Activated T-cell treated with anti-CD3 and anti-CD28 coated beads, Interleukin-2, amount 50 U/mL, for 4 hours (primary cell): Measurements from ENCODE around the gene ARHGEF4. TPM values are rescaled to one million over a fixed set of nuclear protein-coding genes. Genes with fewer than 3 reads are reported as not detected.
A peak's percentile ranks its signal among the peaks of the same experiment; 100 is the strongest.

Source experiments
- ATAC-seq, 2 donors: fragments of 200-7000 bp; cut with Tn5 transposase; one replicate each; pipeline ENCODE4 v1.10.0; 2021
- DNase-seq: peaks from one replicate; pipeline ENCODE4 v3.0.0-alpha.2; 2020
- H3K27me3 Mint-ChIP-seq: one replicate; pipeline ENCODE4 v1.8.0; 2021; ENCODE audit warnings: low read depth, mixed read lengths
- H3K36me3 Mint-ChIP-seq: one replicate; pipeline ENCODE4 v1.8.0; 2022; ENCODE audit warnings: mixed read lengths; ENCODE audit not compliant: insufficient read depth
- H3K4me1 Mint-ChIP-seq: one replicate; pipeline ENCODE4 v1.8.0; 2021; ENCODE audit warnings: low read depth, mixed read lengths
- H3K4me3 Mint-ChIP-seq: one replicate; pipeline ENCODE4 v1.8.0; 2021; ENCODE audit warnings: mild to moderate bottlenecking, moderate library complexity, mixed read lengths
- H3K9me3 Mint-ChIP-seq: one replicate; pipeline ENCODE4 v1.8.0; 2021; ENCODE audit warnings: mixed read lengths
- total RNA-seq, 3 donors: library from RNA; stranded (reverse); gene quantifications; one replicate each; pipeline ENCODE4 v1.2.1, GENCODE V29; 2021

ARHGEF4 gene
- total RNA-seq, 3 donors from 2014 or later = 0.43 to 0.84 (median 0.58) TPM

- Mint-ChIP-seq H3K36me3 (no peaks in the 10 kb centered on the region), H3K4me3 (peak overlapping the region; percentile 35), H3K27me3 (no peaks in the 10 kb centered on the region), H3K4me1 (peaks cover 22% of the 10 kb centered on the region), H3K9me3 (no peaks in the 10 kb centered on the region)
- peak; percentile 93 to 94 for ATAC-seq
- peak; percentile 60 for DNase-seq
Observed at GRCh38 chr2:130824492-130825061, 12.1 kb upstream of the ARHGEF4 start.

- Mint-ChIP-seq H3K4me3 (no peak overlapping the region), H3K27me3 (no peaks in the 10 kb centered on the region), H3K36me3 (no peaks in the 10 kb centered on the region), H3K9me3 (no peaks in the 10 kb centered on the region), H3K4me1 (peaks cover 22% of the 10 kb centered on the region)
- ATAC-seq = no peak
- DNase-seq = no peak
Observed at GRCh38 chr2:130825231-130825965, 11.3 kb upstream of the ARHGEF4 start.

GRCh38 chr2:130825966-130826253, 10.8 kb upstream of the ARHGEF4 start:
- ATAC-seq (no peak), DNase-seq (no peak)
- Mint-ChIP-seq H3K4me3 (no peak overlapping the region), H3K4me1 (peaks cover 22% of the 10 kb centered on the region), H3K27me3 (no peaks in the 10 kb centered on the region), H3K9me3 (no peaks in the 10 kb centered on the region), H3K36me3 (no peaks in the 10 kb centered on the region)

GRCh38 chr2:130826419-130826818, 10.3 kb upstream of the ARHGEF4 start:
- Mint-ChIP-seq H3K4me3 (no peak overlapping the region), H3K27me3 (no peaks in the 10 kb centered on the region), H3K4me1 (peaks cover 22% of the 10 kb centered on the region), H3K9me3 (no peaks in the 10 kb centered on the region), H3K36me3 (no peaks in the 10 kb centered on the region)
- DNase-seq (no peak), ATAC-seq (no peak)

GRCh38 chr2:130826821-130827501, 9.8 kb upstream of the ARHGEF4 start:
- no peak for DNase-seq
- Mint-ChIP-seq H3K9me3 (no peaks in the 10 kb centered on the region), H3K4me3 (no peak overlapping the region), H3K36me3 (no peaks in the 10 kb centered on the region), H3K27me3 (no peaks in the 10 kb centered on the region), H3K4me1 (peaks cover 22% of the 10 kb centered on the region)
- ATAC-seq = no peak

GRCh38 chr2:130827502-130828251, 9.0 kb upstream of the ARHGEF4 start:
- Mint-ChIP-seq H3K36me3 (no peaks in the 10 kb centered on the region), H3K4me3 (no peak overlapping the region), H3K4me1 (peaks cover 22% of the 10 kb centered on the region), H3K9me3 (no peaks in the 10 kb centered on the region), H3K27me3 (peaks cover 2% of the 10 kb centered on the region)
- DNase-seq = no peak
- no peak for ATAC-seq

- peaks cover 8% of the 10 kb centered on the region for H3K27me3 Mint-ChIP-seq
- no peak for ATAC-seq
- DNase-seq = no peak
- peaks cover 19% of the 10 kb centered on the region for H3K4me1 Mint-ChIP-seq
- H3K4me3 Mint-ChIP-seq = no peak overlapping the region
- H3K36me3 Mint-ChIP-seq = no peaks in the 10 kb centered on the region
- no peaks in the 10 kb centered on the region for H3K9me3 Mint-ChIP-seq
Observed at GRCh38 chr2:130828461-130828860, 8.3 kb upstream of the ARHGEF4 start.

- DNase-seq = no peak
- H3K9me3 Mint-ChIP-seq = no peaks in the 10 kb centered on the region
- H3K4me3 Mint-ChIP-seq = no peak overlapping the region
- peaks cover 8% of the 10 kb centered on the region for H3K27me3 Mint-ChIP-seq
- no peaks in the 10 kb centered on the region for H3K36me3 Mint-ChIP-seq
- peaks cover 14% of the 10 kb centered on the region for H3K4me1 Mint-ChIP-seq
- ATAC-seq = no peak
Observed at GRCh38 chr2:130829015-130829414, 7.7 kb upstream of the ARHGEF4 start.

- peaks cover under 1% of the 10 kb centered on the region for H3K4me1 Mint-ChIP-seq
- no peak for ATAC-seq
- peaks cover 18% of the 10 kb centered on the region for H3K27me3 Mint-ChIP-seq
- no peak for DNase-seq
- no peaks in the 10 kb centered on the region for H3K9me3 Mint-ChIP-seq
- no peak overlapping the region for H3K4me3 Mint-ChIP-seq
- no peaks in the 10 kb centered on the region for H3K36me3 Mint-ChIP-seq
Observed at GRCh38 chr2:130830538-130830937, 6.2 kb upstream of the ARHGEF4 start.

- DNase-seq = no peak
- Mint-ChIP-seq H3K9me3 (no peaks in the 10 kb centered on the region), H3K4me1 (no peaks in the 10 kb centered on the region), H3K27me3 (peaks cover 25% of the 10 kb centered on the region), H3K4me3 (no peak overlapping the region), H3K36me3 (no peaks in the 10 kb centered on the region)
- no peak for ATAC-seq
Observed at GRCh38 chr2:130831356-130831755, 5.4 kb upstream of the ARHGEF4 start.

- ATAC-seq = no peak
- DNase-seq = no peak
- Mint-ChIP-seq H3K27me3 (peaks cover 28% of the 10 kb centered on the region), H3K36me3 (no peaks in the 10 kb centered on the region), H3K4me1 (no peaks in the 10 kb centered on the region), H3K4me3 (no peak overlapping the region), H3K9me3 (no peaks in the 10 kb centered on the region)
Observed at GRCh38 chr2:130832296-130832940, 4.3 kb upstream of the ARHGEF4 start.

- H3K4me3 Mint-ChIP-seq = no peak overlapping the region
- peaks cover 43% of the 10 kb centered on the region for H3K27me3 Mint-ChIP-seq
- ATAC-seq = no peak
- H3K4me1 Mint-ChIP-seq = no peaks in the 10 kb centered on the region
- H3K36me3 Mint-ChIP-seq = no peaks in the 10 kb centered on the region
- no peaks in the 10 kb centered on the region for H3K9me3 Mint-ChIP-seq
- DNase-seq = no peak
Observed at GRCh38 chr2:130834091-130834930, 2.4 kb upstream of the ARHGEF4 start.

GRCh38 chr2:130834931-130835765, 1.6 kb upstream of the ARHGEF4 start:
- Mint-ChIP-seq H3K4me1 (no peaks in the 10 kb centered on the region), H3K4me3 (no peak overlapping the region), H3K9me3 (no peaks in the 10 kb centered on the region), H3K36me3 (no peaks in the 10 kb centered on the region), H3K27me3 (peaks cover 48% of the 10 kb centered on the region)
- DNase-seq (no peak), ATAC-seq (no peak)
